ENCODE results near the gene XIRP1.

DNA sequence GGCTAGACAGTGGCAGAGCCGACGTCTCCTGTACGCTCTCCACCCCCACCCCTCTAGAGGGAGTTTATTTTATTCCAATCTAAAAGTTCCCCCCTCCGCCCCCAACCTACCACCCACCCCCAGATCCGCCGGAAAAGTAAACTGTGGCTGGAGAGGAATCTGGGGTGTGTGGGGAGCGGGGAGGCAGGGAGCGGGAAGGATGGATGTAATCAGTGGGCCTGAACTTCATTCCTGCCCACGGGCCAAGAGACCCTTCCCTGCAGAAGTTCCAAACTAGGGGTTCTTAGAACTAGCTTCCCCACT lies 38.5 kb downstream of the XIRP1 start:
- TF ChIP-seq, protein P1, sequence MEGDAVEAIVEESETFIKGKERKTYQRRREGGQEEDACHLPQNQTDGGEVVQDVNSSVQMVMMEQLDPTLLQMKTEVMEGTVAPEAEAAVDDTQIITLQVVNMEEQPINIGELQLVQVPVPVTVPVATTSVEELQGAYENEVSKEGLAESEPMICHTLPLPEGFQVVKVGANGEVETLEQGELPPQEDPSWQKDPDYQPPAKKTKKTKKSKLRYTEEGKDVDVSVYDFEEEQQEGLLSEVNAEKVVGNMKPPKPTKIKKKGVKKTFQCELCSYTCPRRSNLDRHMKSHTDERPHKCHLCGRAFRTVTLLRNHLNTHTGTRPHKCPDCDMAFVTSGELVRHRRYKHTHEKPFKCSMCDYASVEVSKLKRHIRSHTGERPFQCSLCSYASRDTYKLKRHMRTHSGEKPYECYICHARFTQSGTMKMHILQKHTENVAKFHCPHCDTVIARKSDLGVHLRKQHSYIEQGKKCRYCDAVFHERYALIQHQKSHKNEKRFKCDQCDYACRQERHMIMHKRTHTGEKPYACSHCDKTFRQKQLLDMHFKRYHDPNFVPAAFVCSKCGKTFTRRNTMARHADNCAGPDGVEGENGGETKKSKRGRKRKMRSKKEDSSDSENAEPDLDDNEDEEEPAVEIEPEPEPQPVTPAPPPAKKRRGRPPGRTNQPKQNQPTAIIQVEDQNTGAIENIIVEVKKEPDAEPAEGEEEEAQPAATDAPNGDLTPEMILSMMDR (IDR thresholded peaks at IDR 0.05; ENCODE audit: low read depth, low read length) = no peak
- TF ChIP-seq EZH2phosphoT487 (IDR thresholded peaks at IDR 0.05; ENCODE audit: low read depth) = no peak

All from OCI-LY3 (cell line).